ENCODE results near the gene SNX17. TPM values are rescaled to one million over a fixed set of nuclear protein-coding genes. Genes with fewer than 3 reads are reported as not detected.

SNX17 gene
- total and polyA plus RNA-seq, 2 donors (not counting 1 experiment from before 2014, with no cell fraction given): 118 to 155 TPM

- Histone ChIP-seq H3K9ac (ENCODE audit: insufficient read depth, low read length) (no peak overlapping the region), H3K9me3 (ENCODE audit: control insufficient read depth, insufficient read depth, low read depth, low read length) (no peaks in the 10 kb centered on the region), H2AFZ (ENCODE audit: low read length) (no peak overlapping the region), H3K27ac (ENCODE audit: insufficient read depth, low read length) (no peak overlapping the region), H3K27me3 (ENCODE audit: control insufficient read depth, insufficient read depth, low read length) (no peaks in the 10 kb centered on the region), H3K36me3 (ENCODE audit: control insufficient read depth, insufficient read depth, low read length) (peaks cover 8% of the 10 kb centered on the region), H3K4me3 (replicated peaks in 1 of 4; ENCODE audit: control extremely low read depth in 1 of 4, insufficient read depth in 1 of 4, low read depth in 3 of 4, low read length in 4 of 4) (no peak overlapping the region), H3K4me2 (ENCODE audit: extremely low read depth, insufficient read depth, low read length) (no peak overlapping the region), H3K79me2 (ENCODE audit: control insufficient read depth, insufficient read depth, low read length) (no peaks in the 10 kb centered on the region), H4K20me1 (ENCODE audit: control insufficient read depth, extremely low read depth, insufficient read depth, low read length) (no peaks in the 10 kb centered on the region), H3K4me1 (ENCODE audit: control insufficient read depth, extremely low read depth, insufficient read depth, low read length) (no peaks in the 10 kb centered on the region)
- TF ChIP-seq EZH2 (IDR thresholded peaks at IDR 0.05; ENCODE audit: low read length, missing control alignments) (no peak), CTCF (conservative IDR thresholded peaks at IDR 0.05 in 1 of 2, IDR thresholded peaks at IDR 0.05 in 1 of 2; ENCODE audit: low read depth in 1 of 2, low read length in 2 of 2) (no peak)
- no peak for DNase-seq (ENCODE audit: low read depth in 2 of 2)
These were observed 35.1 kb upstream of the SNX17 start for GRCh38 chr2:27335311-27335710.

GRCh38 chr2:27336173-27336572, 34.2 kb upstream of the SNX17 start:
- no peak overlapping the region for H3K9ac ChIP-seq (ENCODE audit: insufficient read depth, low read length)
- peaks cover 7% of the 10 kb centered on the region for H3K36me3 ChIP-seq (ENCODE audit: control insufficient read depth, insufficient read depth, low read length)
- H3K79me2 ChIP-seq (ENCODE audit: control insufficient read depth, insufficient read depth, low read length): no peaks in the 10 kb centered on the region
- no peaks in the 10 kb centered on the region for H3K27me3 ChIP-seq (ENCODE audit: control insufficient read depth, insufficient read depth, low read length)
- no peak overlapping the region for H3K4me2 ChIP-seq (ENCODE audit: extremely low read depth, insufficient read depth, low read length)
- H4K20me1 ChIP-seq (ENCODE audit: control insufficient read depth, extremely low read depth, insufficient read depth, low read length): no peaks in the 10 kb centered on the region
- no peak for DNase-seq (ENCODE audit: low read depth in 2 of 2)
- no peaks in the 10 kb centered on the region for H3K4me1 ChIP-seq (ENCODE audit: control insufficient read depth, extremely low read depth, insufficient read depth, low read length)
- H3K9me3 ChIP-seq (ENCODE audit: control insufficient read depth, insufficient read depth, low read depth, low read length): no peaks in the 10 kb centered on the region
- no peak for TF ChIP-seq CTCF (conservative IDR thresholded peaks at IDR 0.05 in 1 of 2, IDR thresholded peaks at IDR 0.05 in 1 of 2; ENCODE audit: low read depth in 1 of 2, low read length in 2 of 2)
- no peak for TF ChIP-seq EZH2 (IDR thresholded peaks at IDR 0.05; ENCODE audit: low read length, missing control alignments)
- H3K27ac ChIP-seq (ENCODE audit: insufficient read depth, low read length): no peak overlapping the region
- H3K4me3 ChIP-seq (replicated peaks in 1 of 4; ENCODE audit: control extremely low read depth in 1 of 4, insufficient read depth in 1 of 4, low read depth in 3 of 4, low read length in 4 of 4): no peak overlapping the region
- no peak overlapping the region for H2AFZ ChIP-seq (ENCODE audit: low read length)

GRCh38 chr2:27347641-27348040, 22.8 kb upstream of the SNX17 start:
- Histone ChIP-seq H3K36me3 (ENCODE audit: control insufficient read depth, insufficient read depth, low read length) (no peaks in the 10 kb centered on the region), H3K4me2 (ENCODE audit: extremely low read depth, insufficient read depth, low read length) (no peak overlapping the region), H3K9me3 (ENCODE audit: control insufficient read depth, insufficient read depth, low read depth, low read length) (no peaks in the 10 kb centered on the region), H3K27ac (ENCODE audit: insufficient read depth, low read length) (no peak overlapping the region), H4K20me1 (ENCODE audit: control insufficient read depth, extremely low read depth, insufficient read depth, low read length) (no peaks in the 10 kb centered on the region), H2AFZ (ENCODE audit: low read length) (no peak overlapping the region), H3K4me3 (replicated peaks in 1 of 4; ENCODE audit: control extremely low read depth in 1 of 4, insufficient read depth in 1 of 4, low read depth in 3 of 4, low read length in 4 of 4) (no peak overlapping the region), H3K79me2 (ENCODE audit: control insufficient read depth, insufficient read depth, low read length) (peaks cover 41% of the 10 kb centered on the region), H3K27me3 (ENCODE audit: control insufficient read depth, insufficient read depth, low read length) (no peaks in the 10 kb centered on the region), H3K4me1 (ENCODE audit: control insufficient read depth, extremely low read depth, insufficient read depth, low read length) (no peaks in the 10 kb centered on the region), H3K9ac (ENCODE audit: insufficient read depth, low read length) (no peak overlapping the region)
- TF ChIP-seq CTCF (conservative IDR thresholded peaks at IDR 0.05 in 1 of 2, IDR thresholded peaks at IDR 0.05 in 1 of 2; ENCODE audit: low read depth in 1 of 2, low read length in 2 of 2): no peak
- no peak for DNase-seq (ENCODE audit: low read depth in 2 of 2)
